Measurements from ENCODE around the gene KSR2.
"Not testable (repeated sequence)": the region's sequence is repeated elsewhere in the genome, so short reads cannot be mapped to it uniquely, and the experiment has no call there.

Gene KSR2

DNA sequence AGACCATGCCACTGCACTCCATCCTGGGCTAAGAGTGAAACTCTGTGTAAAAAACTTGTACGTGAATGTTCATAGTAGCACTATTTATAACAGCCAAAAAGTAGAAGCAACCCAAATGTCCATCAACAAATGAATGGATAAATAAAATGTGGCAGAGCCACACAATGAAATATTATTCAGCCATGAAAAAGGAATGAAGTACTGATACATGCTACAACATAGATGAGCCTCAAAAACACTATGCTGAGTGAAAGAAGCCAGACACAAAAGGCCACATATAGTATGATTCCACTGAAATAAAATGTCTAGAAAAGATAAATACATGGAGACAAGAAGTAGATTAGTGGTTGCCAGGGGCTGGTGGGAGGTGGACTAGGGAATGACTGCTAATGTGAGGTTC is 72.8 kb downstream of the KSR2 start:
- Mint-ChIP-seq H3K27ac (no peak overlapping the region), H3K4me3 (no peak overlapping the region), H3K4me1 (ENCODE audit: low read depth) (no peaks in the 10 kb centered on the region), H3K27me3 (no peaks in the 10 kb centered on the region), H3K9me3 (peaks cover 8% of the 10 kb centered on the region), H3K36me3 (ENCODE audit: low read depth) (no peaks in the 10 kb centered on the region)
- intact Hi-C loops (cut with micrococcal nuclease) = no loop called here

DNA sequence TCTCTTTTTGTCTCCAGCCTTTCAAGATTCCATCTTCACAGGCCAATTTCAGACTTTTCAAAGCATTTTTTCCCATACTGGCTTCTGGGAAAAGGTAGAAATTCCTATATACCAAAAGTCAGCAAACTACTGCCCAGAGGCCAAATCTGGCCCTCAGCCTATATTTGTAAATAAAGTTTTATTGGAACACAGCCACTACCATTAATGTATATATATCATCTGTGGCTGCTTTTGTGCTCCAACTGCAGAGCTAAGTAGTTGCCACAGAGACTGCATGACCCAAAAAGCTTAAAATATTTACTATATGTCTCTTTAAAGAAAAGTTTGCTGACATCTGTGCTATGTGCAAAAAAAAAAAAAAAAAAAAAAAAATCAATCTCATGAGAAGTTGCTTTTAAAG is 76.3 kb downstream of the KSR2 start:
- H3K4me3 Mint-ChIP-seq = no peak overlapping the region
- intact Hi-C loops (cut with micrococcal nuclease) = no loop called here
- H3K27me3 Mint-ChIP-seq = peaks cover 3% of the 10 kb centered on the region
- H3K9me3 Mint-ChIP-seq = peaks cover 8% of the 10 kb centered on the region
- no peaks in the 10 kb centered on the region for H3K36me3 Mint-ChIP-seq (ENCODE audit: low read depth)
- H3K27ac Mint-ChIP-seq = no peak overlapping the region
- no peaks in the 10 kb centered on the region for H3K4me1 Mint-ChIP-seq (ENCODE audit: low read depth)

DNA sequence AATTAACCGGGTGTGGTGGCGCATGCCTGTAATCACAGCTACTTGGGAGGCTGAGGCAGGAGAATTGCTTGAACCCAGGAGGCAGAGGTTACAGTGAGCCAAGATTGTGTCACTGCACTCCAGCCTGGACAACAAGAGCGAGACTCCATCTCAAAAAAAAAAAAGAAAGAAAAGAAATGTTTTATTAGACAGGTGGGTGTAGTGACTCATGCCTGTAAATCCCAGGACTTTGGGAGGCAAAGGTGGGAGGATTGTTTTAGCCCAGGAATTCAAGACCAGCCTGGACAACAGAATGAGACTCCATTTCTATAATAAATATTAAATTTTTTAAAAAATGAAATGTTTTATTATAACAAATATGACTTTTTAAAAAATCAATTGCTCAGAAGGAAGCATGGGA is 77.5 kb downstream of the KSR2 start:
- H3K9me3 Mint-ChIP-seq; H3K27ac Mint-ChIP-seq; intact Hi-C loops (cut with micrococcal nuclease); H3K4me1 Mint-ChIP-seq (ENCODE audit: low read depth); H3K4me3 Mint-ChIP-seq; H3K27me3 Mint-ChIP-seq; H3K36me3 Mint-ChIP-seq (ENCODE audit: low read depth): not testable (repeated sequence)

DNA sequence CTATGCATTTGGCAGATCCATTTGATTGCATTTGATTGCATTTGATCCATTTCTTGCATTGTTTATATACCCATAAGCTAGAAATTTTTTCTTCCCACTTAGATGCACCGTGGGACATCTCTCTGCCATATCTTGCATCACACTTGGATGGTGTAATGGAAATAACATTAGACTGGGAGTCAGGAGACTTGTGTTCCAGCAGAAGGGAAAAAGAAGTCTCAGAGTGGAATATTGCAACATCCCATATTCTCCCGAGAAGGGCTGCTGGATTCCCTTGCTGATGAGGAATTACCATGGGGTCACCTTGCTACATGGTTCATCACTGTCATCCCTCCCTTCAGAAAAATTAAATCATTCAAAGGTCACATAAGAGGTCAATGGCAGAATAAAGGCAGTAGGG is 78.1 kb downstream of the KSR2 start:
- H3K4me1 Mint-ChIP-seq (ENCODE audit: low read depth) = no peaks in the 10 kb centered on the region
- H3K36me3 Mint-ChIP-seq (ENCODE audit: low read depth) = no peaks in the 10 kb centered on the region

DNA sequence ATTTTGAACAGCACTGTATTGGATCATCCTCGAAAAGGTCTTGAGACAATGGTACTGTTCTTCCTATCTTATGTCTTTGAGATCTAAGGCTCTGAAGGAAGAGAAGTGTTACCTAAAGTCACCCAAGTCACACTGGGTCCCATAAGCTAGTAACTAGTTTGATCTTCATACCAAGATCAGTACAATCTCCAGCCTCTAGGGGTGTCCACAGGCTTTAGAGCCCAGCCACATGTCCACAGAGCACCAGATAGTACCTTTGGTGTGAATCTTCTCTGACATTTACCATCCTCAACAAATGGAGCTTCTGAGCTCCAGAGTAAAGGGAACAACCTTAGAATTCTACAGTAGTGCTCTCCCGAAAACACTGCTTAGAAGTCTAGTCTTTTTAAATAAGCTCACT is 78.7 kb downstream of the KSR2 start:
- Mint-ChIP-seq H3K9me3 (peaks cover 8% of the 10 kb centered on the region), H3K4me1 (ENCODE audit: low read depth) (no peaks in the 10 kb centered on the region), H3K27ac (no peak overlapping the region), H3K36me3 (ENCODE audit: low read depth) (no peaks in the 10 kb centered on the region), H3K27me3 (peaks cover 3% of the 10 kb centered on the region), H3K4me3 (no peak overlapping the region)
- intact Hi-C loops (cut with micrococcal nuclease) = no loop called here

More for the DNA sequence above, 78.1 kb downstream of the KSR2 start:
- no peak overlapping the region for H3K4me3 Mint-ChIP-seq
- no peak overlapping the region for H3K27ac Mint-ChIP-seq
- H3K27me3 Mint-ChIP-seq = peaks cover 3% of the 10 kb centered on the region
- intact Hi-C loops (cut with micrococcal nuclease) = no loop called here
- peaks cover 8% of the 10 kb centered on the region for H3K9me3 Mint-ChIP-seq

DNA sequence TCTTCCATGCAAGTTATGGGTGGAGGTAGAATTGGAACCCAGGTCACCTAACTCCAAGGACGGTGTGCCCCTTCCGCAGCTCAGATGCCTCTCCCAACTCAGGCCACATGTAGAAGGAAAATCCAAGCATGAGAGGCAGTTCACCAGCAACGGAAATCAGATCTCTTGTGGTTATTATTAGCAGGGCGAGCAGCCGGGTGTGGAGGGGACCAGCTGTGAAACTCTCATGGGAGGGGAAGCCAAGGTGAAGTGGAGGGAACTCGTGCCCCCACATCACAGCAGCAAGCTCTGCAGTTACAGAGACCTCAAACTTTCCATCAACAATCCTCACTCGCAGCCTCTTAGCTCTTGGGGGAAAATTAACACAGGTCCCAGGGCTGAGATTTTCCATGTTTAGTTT is 79.7 kb downstream of the KSR2 start:
- intact Hi-C loops (cut with micrococcal nuclease) = no loop called here
- Mint-ChIP-seq H3K4me1 (ENCODE audit: low read depth) (no peaks in the 10 kb centered on the region), H3K4me3 (no peak overlapping the region), H3K27me3 (peaks cover 3% of the 10 kb centered on the region), H3K27ac (no peak overlapping the region), H3K9me3 (no peaks in the 10 kb centered on the region), H3K36me3 (ENCODE audit: low read depth) (no peaks in the 10 kb centered on the region)

DNA sequence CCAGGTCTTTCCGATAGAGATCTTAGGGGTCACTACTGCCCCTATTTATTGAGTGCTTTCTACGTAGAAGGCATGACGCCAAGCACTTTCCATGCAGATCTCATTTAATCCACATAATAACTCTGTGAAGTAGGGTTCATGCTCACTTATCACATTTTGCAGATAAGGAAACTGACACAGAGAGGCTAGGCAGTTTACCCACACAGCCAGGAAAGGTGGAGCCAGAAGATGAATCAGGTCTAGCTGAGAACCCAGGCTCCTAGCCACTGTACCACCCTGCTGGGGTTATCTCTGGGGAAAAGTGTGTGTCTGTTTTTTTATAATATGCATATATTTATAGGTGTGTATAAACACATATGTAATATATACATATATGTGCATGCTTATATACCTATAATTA is 83.6 kb downstream of the KSR2 start:
- Mint-ChIP-seq H3K4me1 (ENCODE audit: low read depth) (peaks cover 8% of the 10 kb centered on the region), H3K9me3 (peaks cover 11% of the 10 kb centered on the region), H3K27me3 (peaks cover 4% of the 10 kb centered on the region), H3K4me3 (no peak overlapping the region), H3K27ac (no peak overlapping the region), H3K36me3 (ENCODE audit: low read depth) (no peaks in the 10 kb centered on the region)
- intact Hi-C loops (cut with micrococcal nuclease) = no loop called here

DNA sequence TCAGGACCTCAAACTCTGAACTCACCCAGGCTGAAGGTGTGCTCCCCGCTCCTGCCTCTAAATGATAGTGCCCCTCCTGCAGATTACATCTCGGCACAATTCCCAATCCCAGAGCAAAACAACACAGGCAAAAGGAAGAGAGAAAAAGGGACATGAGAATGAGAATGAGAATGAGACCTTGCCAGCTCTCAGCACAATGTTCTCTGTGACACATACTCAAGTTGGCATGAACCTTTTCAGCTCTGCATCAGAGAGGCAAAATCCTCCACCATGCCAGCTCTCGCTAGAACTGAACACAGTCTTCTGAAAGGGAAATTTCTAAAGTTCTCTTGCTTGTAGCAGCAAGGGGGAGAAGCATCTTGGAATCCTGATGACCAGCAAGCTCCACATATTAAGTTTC is 84.6 kb downstream of the KSR2 start:
- Mint-ChIP-seq H3K9me3 (peaks cover 11% of the 10 kb centered on the region), H3K36me3 (ENCODE audit: low read depth) (no peaks in the 10 kb centered on the region), H3K27ac (no peak overlapping the region), H3K27me3 (peaks cover 4% of the 10 kb centered on the region), H3K4me3 (no peak overlapping the region), H3K4me1 (ENCODE audit: low read depth) (peaks cover 8% of the 10 kb centered on the region)
- intact Hi-C loops (cut with micrococcal nuclease) = no loop called here

DNA sequence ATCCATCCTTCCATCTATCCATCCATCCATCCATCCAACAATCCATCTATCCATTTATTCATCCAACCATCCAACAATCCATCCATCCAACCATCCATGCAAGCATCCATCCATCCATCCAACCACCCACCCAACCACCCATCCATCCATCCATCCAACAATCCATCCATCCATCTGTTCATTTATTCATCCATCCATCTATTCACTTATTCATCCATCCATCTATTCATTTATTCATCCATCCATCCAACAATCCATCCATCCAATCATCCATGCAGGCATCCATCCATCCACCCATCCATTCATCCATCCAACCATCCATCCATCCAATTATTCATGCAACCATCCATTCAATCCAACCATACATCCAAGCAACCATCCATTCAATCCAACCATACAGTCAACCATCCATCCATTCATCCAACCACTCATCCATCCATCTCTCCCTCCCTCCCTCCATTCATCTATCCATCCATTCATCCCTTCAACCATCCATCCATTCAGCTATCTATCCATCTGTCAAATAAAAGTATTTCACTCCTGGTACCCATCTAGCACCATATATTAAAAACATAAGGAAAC is 86.1 kb downstream of the KSR2 start:
- intact Hi-C loops (cut with micrococcal nuclease) = no loop called here
- Mint-ChIP-seq H3K36me3 (ENCODE audit: low read depth) (no peaks in the 10 kb centered on the region), H3K9me3 (peaks cover 11% of the 10 kb centered on the region), H3K27me3 (peaks cover 8% of the 10 kb centered on the region), H3K27ac (no peak overlapping the region), H3K4me3 (no peak overlapping the region), H3K4me1 (ENCODE audit: low read depth) (peaks cover 8% of the 10 kb centered on the region)

DNA sequence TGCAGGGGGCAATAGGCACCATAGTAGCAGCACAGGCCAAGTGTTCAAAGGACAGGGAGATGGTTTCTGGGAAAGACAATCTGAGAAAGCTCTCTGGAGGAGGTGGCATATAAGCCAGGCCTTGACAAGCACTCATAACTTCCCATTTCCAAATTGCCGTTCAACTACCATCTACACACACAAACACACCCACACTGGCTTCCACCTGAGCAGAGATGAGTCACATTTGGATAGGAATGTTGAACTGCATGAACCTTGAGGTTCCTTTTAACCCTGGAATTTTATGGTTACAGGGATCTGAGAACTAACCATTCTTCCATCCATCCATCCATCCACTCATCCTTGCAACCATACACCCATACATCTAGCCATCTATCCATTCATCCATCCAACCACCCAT is 86.6 kb downstream of the KSR2 start:
- Mint-ChIP-seq H3K9me3 (peaks cover 11% of the 10 kb centered on the region), H3K27ac (no peak overlapping the region), H3K36me3 (ENCODE audit: low read depth) (no peaks in the 10 kb centered on the region)

DNA sequence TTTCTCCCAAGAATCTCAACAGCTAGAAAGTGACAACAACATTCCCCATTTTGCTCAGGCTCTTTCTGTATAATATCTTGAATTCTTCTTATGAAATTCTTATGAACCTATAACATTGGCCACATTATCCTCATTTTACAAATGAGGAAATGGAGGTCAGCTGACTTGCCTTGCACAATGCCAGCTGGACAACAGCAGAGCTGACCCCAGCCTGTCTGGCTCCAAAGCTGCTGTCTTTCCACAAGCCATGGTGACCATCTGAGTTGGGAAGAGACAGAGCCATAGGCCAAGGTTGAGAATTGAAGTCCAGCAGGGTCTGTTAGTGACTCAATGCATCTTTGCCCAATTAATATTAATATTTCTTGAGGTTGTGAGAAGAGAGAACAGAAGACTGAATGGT is 87.3 kb downstream of the KSR2 start:
- peaks cover 11% of the 10 kb centered on the region for H3K27me3 Mint-ChIP-seq
- no peaks in the 10 kb centered on the region for H3K36me3 Mint-ChIP-seq (ENCODE audit: low read depth)
- H3K9me3 Mint-ChIP-seq = peaks cover 11% of the 10 kb centered on the region
- H3K4me1 Mint-ChIP-seq (ENCODE audit: low read depth) = peaks cover 8% of the 10 kb centered on the region
- no peak overlapping the region for H3K4me3 Mint-ChIP-seq
- intact Hi-C loops (cut with micrococcal nuclease) = no loop called here
- no peak overlapping the region for H3K27ac Mint-ChIP-seq

More for the DNA sequence above, 86.6 kb downstream of the KSR2 start:
- peaks cover 8% of the 10 kb centered on the region for H3K27me3 Mint-ChIP-seq
- H3K4me1 Mint-ChIP-seq (ENCODE audit: low read depth) = peaks cover 8% of the 10 kb centered on the region
- intact Hi-C loops (cut with micrococcal nuclease) = no loop called here
- no peak overlapping the region for H3K4me3 Mint-ChIP-seq

DNA sequence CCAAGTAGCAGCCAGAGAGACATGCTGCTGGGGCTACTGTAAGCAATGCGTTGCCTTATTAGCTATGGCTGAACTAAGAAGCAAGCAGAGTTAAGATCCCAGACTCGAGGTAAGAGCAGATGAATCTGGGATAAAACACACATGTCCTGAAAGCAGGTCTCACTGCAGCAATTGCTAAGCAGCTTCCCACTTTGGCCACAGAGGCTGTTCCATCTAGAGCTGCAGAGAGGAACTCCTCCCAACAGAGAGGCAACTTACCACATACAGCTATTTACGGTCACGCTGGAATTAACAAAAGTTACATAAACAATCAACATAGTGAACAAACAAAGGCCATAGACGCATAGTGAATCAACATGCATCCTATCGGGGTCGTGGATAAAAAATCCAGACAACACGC is 90.2 kb downstream of the KSR2 start:
- Mint-ChIP-seq H3K4me1 (ENCODE audit: low read depth) (peaks cover 8% of the 10 kb centered on the region), H3K27ac (no peak overlapping the region), H3K9me3 (peaks cover 11% of the 10 kb centered on the region), H3K36me3 (ENCODE audit: low read depth) (no peaks in the 10 kb centered on the region), H3K4me3 (no peak overlapping the region), H3K27me3 (peaks cover 25% of the 10 kb centered on the region)
- intact Hi-C loops (cut with micrococcal nuclease) = loop anchor here (10.0 kb wide), 1 partner anchor 156 kb away; no protein-coding TSS in a partner anchor

DNA sequence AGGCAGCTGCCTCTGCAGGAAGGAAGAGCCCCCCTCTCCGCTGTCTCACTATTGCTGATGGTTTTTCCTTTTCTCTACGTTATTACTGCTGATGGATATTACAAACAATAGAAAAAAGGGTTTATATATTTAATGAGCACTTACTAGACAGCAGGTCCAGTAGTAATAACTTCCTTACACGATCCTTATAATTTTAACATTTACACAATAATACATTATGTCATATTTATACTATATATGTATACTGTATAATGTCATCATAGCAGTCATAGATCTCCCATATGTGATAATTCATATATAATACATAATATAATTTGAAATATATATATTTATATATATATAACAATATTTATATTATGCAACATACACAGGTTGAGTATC is 92.4 kb downstream of the KSR2 start:
- no peaks in the 10 kb centered on the region for H3K9me3 Mint-ChIP-seq
- intact Hi-C loops (cut with micrococcal nuclease) = loop anchor here (10.0 kb wide), 1 partner anchor 158 kb away; no protein-coding TSS in a partner anchor
- H3K36me3 Mint-ChIP-seq (ENCODE audit: low read depth) = no peaks in the 10 kb centered on the region
- peaks cover 28% of the 10 kb centered on the region for H3K27me3 Mint-ChIP-seq
- H3K4me3 Mint-ChIP-seq = no peak overlapping the region
- H3K27ac Mint-ChIP-seq = no peak overlapping the region
- H3K4me1 Mint-ChIP-seq (ENCODE audit: low read depth) = peaks cover 1% of the 10 kb centered on the region

DNA sequence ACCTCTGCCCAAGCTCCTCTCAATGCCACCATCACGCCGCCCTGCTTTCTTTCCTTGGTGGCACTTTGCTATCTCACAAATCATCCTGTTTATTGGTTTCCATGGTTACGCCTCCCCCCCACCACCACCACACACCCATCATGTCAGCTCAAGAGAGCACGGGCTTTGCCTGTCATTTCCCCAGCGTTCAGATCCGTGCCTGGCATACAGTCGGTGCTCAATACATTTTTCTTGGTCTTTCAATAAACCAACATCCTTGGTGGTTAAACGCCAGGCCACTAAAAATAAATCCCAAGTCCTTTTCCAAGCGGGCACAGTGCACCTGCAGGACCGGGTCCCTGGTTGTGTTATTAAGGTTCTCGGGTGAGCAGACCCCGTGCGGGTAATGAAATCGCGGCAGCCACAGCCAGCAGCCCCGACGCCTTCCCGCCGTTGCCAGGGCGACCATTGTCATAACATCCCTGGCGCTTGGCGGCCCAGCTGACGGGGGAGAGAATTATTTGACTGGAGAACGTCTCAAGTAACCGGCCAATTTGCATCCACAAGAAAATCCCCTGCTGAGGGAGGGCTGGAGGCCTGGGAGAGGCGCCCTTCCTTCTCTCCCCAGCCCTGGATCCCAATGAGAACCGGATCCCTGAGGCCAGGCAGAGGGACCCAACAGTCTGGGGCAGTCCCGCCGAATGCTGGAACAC is 92.9 kb downstream of the KSR2 start:
- Mint-ChIP-seq H3K27me3 (peaks cover 28% of the 10 kb centered on the region), H3K4me3 (no peak overlapping the region), H3K36me3 (ENCODE audit: low read depth) (no peaks in the 10 kb centered on the region), H3K9me3 (no peaks in the 10 kb centered on the region), H3K4me1 (ENCODE audit: low read depth) (no peaks in the 10 kb centered on the region), H3K27ac (no peak overlapping the region)
- intact Hi-C loops (cut with micrococcal nuclease) = loop anchor here (10.0 kb wide), 1 partner anchor 159 kb away; no protein-coding TSS in a partner anchor
